Measurements from ENCODE around the gene DENND5A. TPM values are rescaled to one million over a fixed set of nuclear protein-coding genes. Genes with fewer than 3 reads are reported as not detected.

The DENND5A gene
- polyA plus RNA-seq, 3 donors = 24.4 to 291 (median 37.5) TPM

- H3K4me2 ChIP-seq (replicated peaks; ENCODE audit: extremely low read depth, low read length, poor library complexity, severe bottlenecking) = no peak overlapping the region
- DNase-seq = no peak
- no peaks in the 10 kb centered on the region for H3K9me3 ChIP-seq (replicated peaks in 1 of 2; ENCODE audit: control insufficient read depth in 1 of 2, insufficient read depth in 1 of 2, low read length in 2 of 2)
- Mint-ChIP-seq H3K27me3 (ENCODE audit: low read depth in 3 of 3) (no peaks in the 10 kb centered on the region), H3K36me3 (peaks cover 42 to 46% of the 10 kb centered on the region in 2 donors), H3K9me3 (no peaks in the 10 kb centered on the region), H3K27ac (no peak overlapping the region), H3K4me3 (no peak overlapping the region), H3K4me1 (peaks cover 25% of the 10 kb centered on the region)
- no peak overlapping the region for H3K9ac ChIP-seq (ENCODE audit: insufficient read depth, low read length, poor library complexity, severe bottlenecking)
- H3K27me3 ChIP-seq (ENCODE audit: control insufficient read depth in 2 of 2, insufficient read depth in 2 of 2, low read length in 2 of 2) = no peaks in the 10 kb centered on the region
- H2AFZ ChIP-seq (ENCODE audit: insufficient read depth, low read depth, low read length, poor library complexity, severe bottlenecking) = no peak overlapping the region
- intact Hi-C loops (cut with micrococcal nuclease) = no loop called here
- no peak overlapping the region for H3K4me3 ChIP-seq (replicated peaks in 1 of 3; ENCODE audit: low read depth in 2 of 3, low read length in 3 of 3)
- no peak for TF ChIP-seq CTCF (IDR thresholded peaks at IDR 0.05)
- no CpG with 5 or more reads among the region's 2 CpGs for WGBS (ENCODE audit: insufficient coverage)
- no peak overlapping the region for H3K27ac ChIP-seq (ENCODE audit: low read depth in 1 of 2, low read length in 2 of 2)
- peaks cover 99% of the 10 kb centered on the region for H4K20me1 ChIP-seq (ENCODE audit: insufficient read depth, low read length)
- peaks cover 44 to 54% of the 10 kb centered on the region in 2 donors for H3K36me3 ChIP-seq (replicated peaks in 1 of 2; ENCODE audit: control insufficient read depth in 1 of 2, insufficient read depth in 2 of 2, low read length in 2 of 2)
- peaks cover 54% of the 10 kb centered on the region for H3K79me2 ChIP-seq (ENCODE audit: insufficient read depth, low read length)
- H3K4me1 ChIP-seq (ENCODE audit: control insufficient read depth in 1 of 2, insufficient read depth in 2 of 2, low read length in 2 of 2) = peaks cover 1 to 6% of the 10 kb centered on the region in 2 donors
These were observed 58.7 kb downstream of the DENND5A start for GRCh38 chr11:9206496-9206895.

GRCh38 chr11:9203691-9204311 is 61.3 kb downstream of the DENND5A start:
- H2AFZ ChIP-seq (ENCODE audit: insufficient read depth, low read depth, low read length, poor library complexity, severe bottlenecking) = no peak overlapping the region
- WGBS (ENCODE audit: insufficient coverage) = 92% methylated on average over 11 of the region's 12 CpGs
- no peaks in the 10 kb centered on the region for H3K27me3 ChIP-seq (ENCODE audit: control insufficient read depth in 2 of 2, insufficient read depth in 2 of 2, low read length in 2 of 2)
- intact Hi-C loops (cut with micrococcal nuclease) = no loop called here
- H3K36me3 ChIP-seq (replicated peaks in 1 of 2; ENCODE audit: control insufficient read depth in 1 of 2, insufficient read depth in 2 of 2, low read length in 2 of 2) = peaks cover 45 to 74% of the 10 kb centered on the region in 2 donors
- no peak overlapping the region for H3K4me3 ChIP-seq (replicated peaks in 1 of 3; ENCODE audit: low read depth in 2 of 3, low read length in 3 of 3)
- Mint-ChIP-seq H3K9me3 (no peaks in the 10 kb centered on the region), H3K4me3 (no peak overlapping the region), H3K36me3 (peaks cover 55 to 57% of the 10 kb centered on the region in 2 donors), H3K4me1 (peaks cover 1% of the 10 kb centered on the region), H3K27ac (peak overlapping the region in 2 of 7 donors; percentile 4 to 64), H3K27me3 (ENCODE audit: low read depth in 3 of 3) (no peaks in the 10 kb centered on the region)
- TF ChIP-seq CTCF (IDR thresholded peaks at IDR 0.05) = no peak
- no peak overlapping the region for H3K4me2 ChIP-seq (replicated peaks; ENCODE audit: extremely low read depth, low read length, poor library complexity, severe bottlenecking)
- peaks cover 99% of the 10 kb centered on the region for H4K20me1 ChIP-seq (ENCODE audit: insufficient read depth, low read length)
- H3K9me3 ChIP-seq (replicated peaks in 1 of 2; ENCODE audit: control insufficient read depth in 1 of 2, insufficient read depth in 1 of 2, low read length in 2 of 2) = no peaks in the 10 kb centered on the region
- H3K9ac ChIP-seq (ENCODE audit: insufficient read depth, low read length, poor library complexity, severe bottlenecking) = no peak overlapping the region
- H3K4me1 ChIP-seq (ENCODE audit: control insufficient read depth in 1 of 2, insufficient read depth in 2 of 2, low read length in 2 of 2) = no peaks in the 10 kb centered on the region
- H3K79me2 ChIP-seq (ENCODE audit: insufficient read depth, low read length) = peaks cover 38% of the 10 kb centered on the region
- no peak overlapping the region for H3K27ac ChIP-seq (ENCODE audit: low read depth in 1 of 2, low read length in 2 of 2)
- no peak for DNase-seq

Measured in CD14-positive monocyte (primary cell).